Esophagus squamous epithelium (tissue), 4 donors: ENCODE measurements around the gene WDR91.

ENCODE experiments used
- POLR2A ChIP-seq, 4 donors: fragments of 450-650 bp; IDR thresholded peaks; one replicate each; pipeline ENCODE4 v1.6.1; 2017; ENCODE audit warnings: antibody characterized with exemption in 4 of 4, mild to moderate bottlenecking in 4 of 4, moderate library complexity in 3 of 4
- TF ChIP-seq, protein P1 (sequence below), 6 experiments: fragments of 450-650 bp in 4 of 6; fragments of 200-600 bp in 2 of 6; sonication (generic) in 2 of 6; IDR thresholded peaks; one replicate each; pipeline ENCODE4 v1.5.1; 2016 to 2019; ENCODE audit warnings: antibody characterized with exemption in 6 of 6, mild to moderate bottlenecking in 4 of 6, moderate library complexity in 4 of 6

DNA sequence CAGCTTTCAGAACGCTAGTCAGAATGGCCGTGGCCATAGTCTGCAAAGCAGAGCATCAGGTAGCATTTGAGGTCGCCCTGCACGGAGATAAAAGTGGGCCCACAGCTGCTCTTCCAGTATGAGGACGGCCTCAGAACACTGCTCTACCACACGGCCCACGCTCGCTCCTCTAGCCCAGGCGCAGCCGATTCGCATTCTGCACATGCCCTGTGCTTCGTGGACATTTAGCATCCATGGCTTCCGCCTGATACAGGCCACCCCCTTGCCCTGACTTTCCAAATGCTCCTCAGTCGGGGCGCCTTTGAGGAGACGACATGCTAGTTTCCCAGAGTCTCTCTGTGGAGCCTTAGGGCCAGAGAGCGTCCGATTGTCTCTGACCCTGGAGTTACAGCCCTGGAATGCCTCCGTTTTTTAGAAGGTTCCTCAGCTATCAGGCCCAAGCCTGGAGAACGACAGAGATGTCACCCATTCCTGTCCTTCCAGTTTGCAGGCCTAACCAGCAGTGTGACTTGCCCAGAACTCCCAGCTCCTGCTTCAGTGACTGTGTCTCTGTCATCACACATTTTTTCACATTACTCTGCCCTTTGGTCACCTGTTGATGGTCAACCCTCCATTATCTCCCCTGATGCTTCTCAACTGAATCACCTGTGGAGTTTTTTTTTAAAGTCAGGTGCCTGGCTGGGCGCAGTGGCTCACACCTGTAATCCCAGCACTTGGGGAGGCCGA is 36.6 kb upstream of the WDR91 start:
- TF ChIP-seq, protein P1, sequence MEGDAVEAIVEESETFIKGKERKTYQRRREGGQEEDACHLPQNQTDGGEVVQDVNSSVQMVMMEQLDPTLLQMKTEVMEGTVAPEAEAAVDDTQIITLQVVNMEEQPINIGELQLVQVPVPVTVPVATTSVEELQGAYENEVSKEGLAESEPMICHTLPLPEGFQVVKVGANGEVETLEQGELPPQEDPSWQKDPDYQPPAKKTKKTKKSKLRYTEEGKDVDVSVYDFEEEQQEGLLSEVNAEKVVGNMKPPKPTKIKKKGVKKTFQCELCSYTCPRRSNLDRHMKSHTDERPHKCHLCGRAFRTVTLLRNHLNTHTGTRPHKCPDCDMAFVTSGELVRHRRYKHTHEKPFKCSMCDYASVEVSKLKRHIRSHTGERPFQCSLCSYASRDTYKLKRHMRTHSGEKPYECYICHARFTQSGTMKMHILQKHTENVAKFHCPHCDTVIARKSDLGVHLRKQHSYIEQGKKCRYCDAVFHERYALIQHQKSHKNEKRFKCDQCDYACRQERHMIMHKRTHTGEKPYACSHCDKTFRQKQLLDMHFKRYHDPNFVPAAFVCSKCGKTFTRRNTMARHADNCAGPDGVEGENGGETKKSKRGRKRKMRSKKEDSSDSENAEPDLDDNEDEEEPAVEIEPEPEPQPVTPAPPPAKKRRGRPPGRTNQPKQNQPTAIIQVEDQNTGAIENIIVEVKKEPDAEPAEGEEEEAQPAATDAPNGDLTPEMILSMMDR (IDR thresholded peaks at IDR 0.05) = no peak
- no peak for TF ChIP-seq POLR2A (IDR thresholded peaks at IDR 0.05)
